ENCODE measurements around the gene DNAJC24.

- TF ChIP-seq CTCF (IDR thresholded peaks at IDR 0.05), result no peak
- no peak for TF ChIP-seq POLR2A (IDR thresholded peaks at IDR 0.05)
These were observed 108.5 kb downstream of the DNAJC24 start for GRCh38 chr11:31478223-31478590.
